ENCODE measurements around the gene CLDN3.
"Not testable (repeated sequence)": the region's sequence is repeated elsewhere in the genome, so short reads cannot be mapped to it uniquely, and the experiment has no call there.

Gene CLDN3

DNA sequence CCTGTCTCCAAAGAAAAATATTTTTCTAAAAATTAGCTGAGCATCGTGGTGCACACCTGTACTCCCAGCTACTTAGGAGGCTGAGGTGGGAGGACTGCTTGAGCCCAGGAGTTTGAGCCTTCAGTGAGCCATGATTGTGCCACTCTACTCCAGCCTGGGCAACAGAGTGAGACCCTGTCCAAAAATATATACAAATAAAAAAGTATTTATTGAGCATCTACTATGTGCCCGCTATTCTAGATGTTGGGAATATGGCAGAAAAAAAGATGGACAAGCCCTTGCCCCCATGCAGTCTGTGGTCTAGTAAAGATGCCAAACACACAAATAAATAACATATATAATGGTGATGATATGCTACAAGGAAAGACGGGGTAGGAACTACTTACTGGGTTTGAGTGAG lies 46.3 kb downstream of the CLDN3 start:
- no peak overlapping the region for H3K4me3 ChIP-seq (ENCODE audit: low read depth, low read length)
- TF ChIP-seq, protein P1, sequence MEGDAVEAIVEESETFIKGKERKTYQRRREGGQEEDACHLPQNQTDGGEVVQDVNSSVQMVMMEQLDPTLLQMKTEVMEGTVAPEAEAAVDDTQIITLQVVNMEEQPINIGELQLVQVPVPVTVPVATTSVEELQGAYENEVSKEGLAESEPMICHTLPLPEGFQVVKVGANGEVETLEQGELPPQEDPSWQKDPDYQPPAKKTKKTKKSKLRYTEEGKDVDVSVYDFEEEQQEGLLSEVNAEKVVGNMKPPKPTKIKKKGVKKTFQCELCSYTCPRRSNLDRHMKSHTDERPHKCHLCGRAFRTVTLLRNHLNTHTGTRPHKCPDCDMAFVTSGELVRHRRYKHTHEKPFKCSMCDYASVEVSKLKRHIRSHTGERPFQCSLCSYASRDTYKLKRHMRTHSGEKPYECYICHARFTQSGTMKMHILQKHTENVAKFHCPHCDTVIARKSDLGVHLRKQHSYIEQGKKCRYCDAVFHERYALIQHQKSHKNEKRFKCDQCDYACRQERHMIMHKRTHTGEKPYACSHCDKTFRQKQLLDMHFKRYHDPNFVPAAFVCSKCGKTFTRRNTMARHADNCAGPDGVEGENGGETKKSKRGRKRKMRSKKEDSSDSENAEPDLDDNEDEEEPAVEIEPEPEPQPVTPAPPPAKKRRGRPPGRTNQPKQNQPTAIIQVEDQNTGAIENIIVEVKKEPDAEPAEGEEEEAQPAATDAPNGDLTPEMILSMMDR (conservative IDR thresholded peaks at IDR 0.05; ENCODE audit: low read depth, low read length), result no peak
- DNase-seq (ENCODE audit: low read depth), result no peak

DNA sequence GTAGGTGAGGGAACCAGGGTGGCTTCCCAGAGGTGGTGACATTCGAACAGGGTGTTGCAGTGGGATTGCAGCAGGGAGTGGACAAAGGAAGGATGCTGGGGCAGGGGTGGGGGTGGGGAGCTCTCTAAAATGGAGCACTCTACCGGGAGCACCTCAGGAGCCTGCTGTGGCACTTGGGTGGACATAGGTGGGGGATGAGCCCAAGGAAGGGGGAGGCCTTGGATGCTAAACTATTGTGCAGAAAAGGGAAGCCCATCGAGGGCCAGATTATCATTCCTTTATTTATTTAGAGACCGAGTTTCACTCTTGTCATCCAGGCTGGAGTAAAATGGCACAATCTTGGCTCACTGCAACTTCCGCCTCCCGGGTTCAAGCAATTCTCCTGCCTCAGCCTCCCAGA lies 47.3 kb downstream of the CLDN3 start:
- TF ChIP-seq, protein P1 (conservative IDR thresholded peaks at IDR 0.05; ENCODE audit: low read depth, low read length), result no peak
- no peak overlapping the region for H3K4me3 ChIP-seq (ENCODE audit: low read depth, low read length)
- no peak for DNase-seq (ENCODE audit: low read depth)

DNA sequence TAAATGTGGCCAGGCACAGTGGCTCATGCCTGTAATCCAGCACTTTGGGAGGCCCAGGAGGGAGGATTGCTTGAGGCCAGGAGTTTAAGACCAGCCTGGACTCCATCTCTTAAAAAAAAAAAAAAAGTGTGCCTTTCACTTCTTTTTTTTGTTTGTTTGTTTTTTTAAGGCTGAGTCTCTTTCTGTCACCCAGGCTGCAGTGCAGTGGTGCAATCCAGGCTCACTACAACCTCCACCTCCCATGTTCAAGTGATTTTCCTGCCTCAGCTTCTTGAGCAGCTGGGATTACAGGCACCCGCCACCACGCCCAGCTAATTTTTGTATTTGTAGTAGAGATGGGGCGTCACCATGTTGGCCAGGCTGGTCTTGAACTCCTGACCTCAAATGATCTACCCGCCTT lies 47.9 kb downstream of the CLDN3 start:
- H3K4me3 ChIP-seq (ENCODE audit: low read depth, low read length); DNase-seq (ENCODE audit: low read depth): not testable (repeated sequence)

DNA sequence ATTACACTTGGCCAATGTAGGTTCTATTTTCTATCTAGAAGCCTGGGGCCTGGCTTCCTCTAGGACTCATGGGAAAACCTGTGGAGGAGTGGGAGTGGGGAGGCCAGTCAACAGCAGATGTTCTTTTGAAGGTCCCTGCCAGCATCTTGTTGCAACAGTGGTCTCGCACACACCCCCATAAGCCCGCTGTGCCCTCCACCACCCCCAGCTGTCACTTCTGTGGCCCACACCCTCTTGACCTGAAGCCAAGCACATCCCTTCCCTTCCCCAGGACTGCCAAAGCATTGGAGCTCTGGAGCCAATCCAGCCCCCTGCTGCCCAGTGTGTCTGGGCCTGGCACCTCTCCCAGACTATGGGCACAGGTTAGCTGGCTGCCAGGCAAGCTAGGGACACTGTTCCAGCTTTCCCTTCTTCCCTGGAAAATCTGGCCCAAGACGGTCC lies 48.7 kb downstream of the CLDN3 start:
- no peak for DNase-seq (ENCODE audit: low read depth)
- TF ChIP-seq, protein P1 (conservative IDR thresholded peaks at IDR 0.05; ENCODE audit: low read depth, low read length), result no peak
- no peak overlapping the region for H3K4me3 ChIP-seq (ENCODE audit: low read depth, low read length)

DNA sequence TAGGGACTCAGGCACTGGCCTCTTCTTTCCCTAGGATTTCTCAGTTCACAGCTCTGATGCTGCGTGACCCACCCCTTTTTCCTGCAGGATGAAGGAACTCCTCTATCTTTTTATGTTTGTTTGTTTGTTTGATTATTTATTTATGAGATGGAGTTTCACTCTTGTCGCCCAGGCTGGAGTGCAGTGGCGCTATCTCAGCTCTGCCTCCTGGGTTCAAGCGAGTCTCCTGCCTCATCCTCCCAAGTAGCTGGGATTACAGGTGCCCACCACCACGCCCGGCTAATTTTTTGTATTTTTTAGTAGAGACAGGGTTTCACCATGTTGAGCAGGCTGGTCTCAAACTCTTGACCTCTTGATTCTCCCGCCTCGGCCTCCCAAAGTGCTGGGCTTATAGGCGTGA lies 49.6 kb downstream of the CLDN3 start:
- not testable (repeated sequence) for H3K4me3 ChIP-seq (ENCODE audit: low read depth, low read length); DNase-seq (ENCODE audit: low read depth)

- H3K4me3 ChIP-seq (ENCODE audit: low read depth, low read length), result peak overlapping the region; percentile 57
- no peak for DNase-seq (ENCODE audit: low read depth)
- TF ChIP-seq, protein P1 (conservative IDR thresholded peaks at IDR 0.05; ENCODE audit: low read depth, low read length), result no peak
Measured at GRCh38 chr7:73719806-73720169, 50.3 kb downstream of the CLDN3 start.

Data from choroid plexus epithelial cell (primary cell).